Nephron (organoid): ENCODE data around the gene PLEKHG7.

Experiments used
- H3K27ac Mint-ChIP-seq, 3 experiments: 2 replicates each; pipeline ENCODE4 v1.8.0; 2020; ENCODE audit warnings: mixed read lengths in 3 of 3, mild to moderate bottlenecking in 2 of 3, moderate library complexity in 1 of 3
- H3K27me3 Mint-ChIP-seq: 2 replicates; pipeline ENCODE4 v1.8.0; 2021; ENCODE audit warnings: low read depth, mild to moderate bottlenecking, moderate library complexity, mixed read lengths
- H3K36me3 Mint-ChIP-seq: 2 replicates; pipeline ENCODE4 v1.8.0; 2020; ENCODE audit warnings: low read depth, mixed read lengths
- H3K4me1 Mint-ChIP-seq: 2 replicates; pipeline ENCODE4 v1.8.0; 2020; ENCODE audit warnings: mixed read lengths
- H3K4me3 Mint-ChIP-seq, 3 experiments: 2 replicates each; pipeline ENCODE4 v1.8.0; 2020; ENCODE audit warnings: mild to moderate bottlenecking in 3 of 3, mixed read lengths in 3 of 3, moderate library complexity in 2 of 3
- H3K9me3 Mint-ChIP-seq: 2 replicates; pipeline ENCODE4 v1.8.0; 2020; ENCODE audit warnings: mixed read lengths
- TF ChIP-seq, protein P1 (sequence below), 3 experiments: fragments of 200-600 bp; sonication (generic); IDR thresholded peaks; one replicate each; pipeline ENCODE4 v1.5.0; 2021; ENCODE audit warnings: antibody characterized with exemption in 3 of 3; ENCODE audit not compliant: unreplicated experiment in 3 of 3

PLEKHG7 gene

DNA sequence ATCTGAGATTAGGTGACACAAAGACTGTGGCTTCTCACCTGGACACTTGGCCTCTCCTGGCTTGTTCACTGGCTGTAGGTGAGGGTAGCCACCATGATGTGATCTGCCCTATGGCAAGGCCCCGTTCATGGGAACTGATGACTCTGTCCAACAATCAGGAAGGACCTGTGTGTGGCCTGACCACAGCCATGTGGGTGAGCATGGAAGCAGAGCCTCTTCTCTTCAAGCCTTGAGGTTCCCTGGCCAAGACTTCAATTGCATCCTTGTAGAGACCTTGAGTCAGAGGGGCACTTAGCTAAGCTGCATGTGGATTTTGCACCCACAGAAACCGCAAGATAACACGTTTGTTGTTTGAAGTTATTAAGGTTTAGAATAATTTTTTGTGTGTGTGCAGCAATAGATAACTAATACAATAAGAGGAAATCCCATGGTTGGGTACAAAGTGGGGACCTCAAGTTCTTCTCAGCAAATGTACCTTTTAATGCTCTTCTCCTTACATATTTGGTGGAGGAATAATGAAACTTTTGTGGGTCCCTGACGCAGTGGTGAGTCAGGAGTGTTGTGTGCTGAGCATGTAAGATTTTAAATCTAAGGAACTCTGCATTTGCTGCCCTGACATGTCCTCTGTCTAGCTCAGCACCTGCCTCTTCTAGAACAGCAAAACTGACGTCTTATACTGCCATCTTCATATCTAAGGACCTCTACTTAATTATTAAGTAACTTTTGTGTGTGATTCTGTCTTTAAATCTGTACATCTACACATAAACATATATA lies 27.5 kb upstream of the PLEKHG7 start:
- Mint-ChIP-seq H3K9me3 (no peaks in the 10 kb centered on the region), H3K4me1 (no peaks in the 10 kb centered on the region), H3K36me3 (no peaks in the 10 kb centered on the region), H3K27me3 (peaks cover 5% of the 10 kb centered on the region), H3K4me3 (no peak overlapping the region), H3K27ac (no peak overlapping the region)
- TF ChIP-seq, protein P1, sequence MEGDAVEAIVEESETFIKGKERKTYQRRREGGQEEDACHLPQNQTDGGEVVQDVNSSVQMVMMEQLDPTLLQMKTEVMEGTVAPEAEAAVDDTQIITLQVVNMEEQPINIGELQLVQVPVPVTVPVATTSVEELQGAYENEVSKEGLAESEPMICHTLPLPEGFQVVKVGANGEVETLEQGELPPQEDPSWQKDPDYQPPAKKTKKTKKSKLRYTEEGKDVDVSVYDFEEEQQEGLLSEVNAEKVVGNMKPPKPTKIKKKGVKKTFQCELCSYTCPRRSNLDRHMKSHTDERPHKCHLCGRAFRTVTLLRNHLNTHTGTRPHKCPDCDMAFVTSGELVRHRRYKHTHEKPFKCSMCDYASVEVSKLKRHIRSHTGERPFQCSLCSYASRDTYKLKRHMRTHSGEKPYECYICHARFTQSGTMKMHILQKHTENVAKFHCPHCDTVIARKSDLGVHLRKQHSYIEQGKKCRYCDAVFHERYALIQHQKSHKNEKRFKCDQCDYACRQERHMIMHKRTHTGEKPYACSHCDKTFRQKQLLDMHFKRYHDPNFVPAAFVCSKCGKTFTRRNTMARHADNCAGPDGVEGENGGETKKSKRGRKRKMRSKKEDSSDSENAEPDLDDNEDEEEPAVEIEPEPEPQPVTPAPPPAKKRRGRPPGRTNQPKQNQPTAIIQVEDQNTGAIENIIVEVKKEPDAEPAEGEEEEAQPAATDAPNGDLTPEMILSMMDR (IDR thresholded peaks at IDR 0.05; ENCODE audit: unreplicated experiment in 3 of 3) = no peak

DNA sequence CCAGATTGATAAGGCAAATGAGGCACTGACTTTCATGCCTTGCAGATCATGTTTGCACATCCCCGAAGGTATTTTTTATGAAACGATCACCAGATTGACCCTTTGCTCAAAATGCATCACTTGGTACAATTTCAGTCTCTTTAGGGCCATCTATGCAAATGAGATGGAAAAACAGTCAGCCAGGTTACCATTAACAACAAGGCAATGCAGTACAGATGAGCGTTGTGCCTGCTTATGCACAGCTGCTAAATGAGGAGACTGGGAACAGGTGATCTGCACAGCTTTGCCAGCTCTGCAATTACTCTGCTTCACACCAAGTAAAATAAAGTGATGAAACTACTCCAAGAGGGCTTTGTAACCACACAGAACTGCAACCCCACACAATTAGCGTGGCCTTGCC lies 26.1 kb upstream of the PLEKHG7 start:
- H3K4me1 Mint-ChIP-seq = no peaks in the 10 kb centered on the region
- TF ChIP-seq, protein P1 (IDR thresholded peaks at IDR 0.05; ENCODE audit: unreplicated experiment in 3 of 3) = no peak
- H3K27me3 Mint-ChIP-seq = peaks cover 5% of the 10 kb centered on the region
- no peak overlapping the region for H3K27ac Mint-ChIP-seq
- no peaks in the 10 kb centered on the region for H3K9me3 Mint-ChIP-seq
- no peak overlapping the region for H3K4me3 Mint-ChIP-seq
- no peaks in the 10 kb centered on the region for H3K36me3 Mint-ChIP-seq

DNA sequence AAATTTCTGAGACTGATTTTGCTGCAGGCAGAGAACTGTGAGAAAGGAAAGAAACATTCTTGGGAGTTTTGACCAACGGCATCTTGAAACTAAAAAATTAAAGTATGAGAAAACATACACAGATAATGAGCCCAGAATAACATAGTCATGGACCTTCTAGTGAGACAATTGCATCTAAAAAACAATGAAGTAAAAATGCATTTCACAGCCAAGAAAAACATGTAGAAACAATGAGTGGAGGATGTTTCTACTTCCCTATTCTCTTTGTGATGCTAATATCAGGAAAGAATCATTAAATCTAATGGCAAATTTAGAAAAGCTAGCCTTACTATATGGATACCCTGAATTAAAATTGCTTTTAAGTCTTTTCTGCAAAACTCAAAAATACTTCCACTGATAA lies 12.2 kb upstream of the PLEKHG7 start:
- TF ChIP-seq, protein P1 (IDR thresholded peaks at IDR 0.05; ENCODE audit: unreplicated experiment in 3 of 3) = no peak
- Mint-ChIP-seq H3K27ac (no peak overlapping the region), H3K9me3 (peaks cover 13% of the 10 kb centered on the region), H3K27me3 (no peaks in the 10 kb centered on the region), H3K4me3 (no peak overlapping the region), H3K36me3 (no peaks in the 10 kb centered on the region), H3K4me1 (no peaks in the 10 kb centered on the region)

DNA sequence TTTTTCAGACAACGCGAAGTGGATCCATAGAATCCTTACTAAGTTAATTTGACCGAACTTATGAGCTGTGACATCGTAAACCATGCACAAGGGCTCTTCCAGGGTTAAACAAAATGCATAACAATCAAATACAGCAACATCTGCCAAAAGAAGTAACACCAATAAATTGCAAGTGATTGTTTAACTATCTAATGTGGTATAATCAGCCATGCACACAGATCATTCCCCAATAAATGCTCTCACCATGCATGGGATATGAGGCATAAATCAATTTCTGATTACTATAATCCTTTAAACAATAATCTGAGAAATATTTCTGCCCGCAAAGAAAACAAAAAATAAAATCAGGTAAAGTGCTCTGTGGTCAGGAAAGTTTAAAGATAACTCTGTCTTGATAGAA lies 7.7 kb upstream of the PLEKHG7 start:
- H3K4me3 Mint-ChIP-seq = no peak overlapping the region
- no peak overlapping the region for H3K27ac Mint-ChIP-seq
- no peaks in the 10 kb centered on the region for H3K4me1 Mint-ChIP-seq
- no peaks in the 10 kb centered on the region for H3K27me3 Mint-ChIP-seq
- peaks cover 13% of the 10 kb centered on the region for H3K9me3 Mint-ChIP-seq
- TF ChIP-seq, protein P1 (IDR thresholded peaks at IDR 0.05; ENCODE audit: unreplicated experiment in 3 of 3) = no peak
- H3K36me3 Mint-ChIP-seq = no peaks in the 10 kb centered on the region

DNA sequence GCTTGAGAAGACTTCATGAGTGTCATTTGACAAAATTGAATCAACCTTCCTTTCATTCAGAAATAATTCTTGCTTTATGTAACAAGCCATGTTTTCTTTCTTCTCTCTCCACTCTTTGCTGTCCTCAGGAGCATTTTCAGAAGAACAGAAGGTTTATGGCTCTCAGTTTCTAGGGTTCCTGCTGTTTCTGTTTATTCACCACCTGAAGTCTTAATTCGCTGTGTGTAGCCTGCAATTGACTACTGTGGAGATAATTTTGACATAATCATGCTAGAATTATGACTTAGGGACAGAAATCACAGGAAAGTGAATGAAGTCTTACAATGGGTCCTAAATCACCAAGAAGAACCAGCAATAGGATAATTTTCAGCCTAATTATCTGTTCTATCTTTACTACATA lies 7.2 kb upstream of the PLEKHG7 start:
- Mint-ChIP-seq H3K27ac (no peak overlapping the region), H3K36me3 (no peaks in the 10 kb centered on the region), H3K4me1 (no peaks in the 10 kb centered on the region), H3K4me3 (no peak overlapping the region), H3K9me3 (peaks cover 13% of the 10 kb centered on the region), H3K27me3 (no peaks in the 10 kb centered on the region)
- TF ChIP-seq, protein P1 (IDR thresholded peaks at IDR 0.05; ENCODE audit: unreplicated experiment in 3 of 3) = no peak

DNA sequence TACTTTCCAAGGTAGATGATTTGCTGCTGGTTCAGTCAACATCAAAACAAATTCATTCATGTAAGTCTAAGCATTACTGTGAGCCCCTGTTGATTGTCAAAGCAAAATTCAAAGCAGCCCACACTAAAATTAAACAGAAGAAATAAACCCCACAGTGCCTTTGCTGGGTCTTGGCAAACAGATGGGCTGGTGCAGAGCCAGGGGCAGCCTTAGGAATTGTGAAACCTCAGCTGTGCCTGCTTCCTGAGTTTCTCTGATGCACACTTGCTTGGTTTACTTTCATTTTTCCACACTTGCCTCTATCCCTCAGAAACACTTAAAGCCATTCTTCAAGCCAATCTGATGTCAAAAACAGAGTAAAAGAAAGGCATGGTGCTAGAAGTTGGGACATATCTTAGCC lies 6.6 kb upstream of the PLEKHG7 start:
- H3K9me3 Mint-ChIP-seq = peaks cover 13% of the 10 kb centered on the region
- TF ChIP-seq, protein P1 (IDR thresholded peaks at IDR 0.05; ENCODE audit: unreplicated experiment in 3 of 3) = no peak
- no peaks in the 10 kb centered on the region for H3K4me1 Mint-ChIP-seq
- no peaks in the 10 kb centered on the region for H3K27me3 Mint-ChIP-seq
- no peak overlapping the region for H3K27ac Mint-ChIP-seq
- H3K36me3 Mint-ChIP-seq = no peaks in the 10 kb centered on the region
- H3K4me3 Mint-ChIP-seq = no peak overlapping the region
